Keratinocyte (primary cell): Measurements from ENCODE around the gene LRRC52. TPM values are rescaled to one million over a fixed set of nuclear protein-coding genes. Genes with fewer than 3 reads are reported as not detected.

ENCODE experiments used
- DNase-seq: peaks from one replicate; pipeline ENCODE4 v3.0.0-alpha.2; 2011; ENCODE audit warnings: low read depth, missing footprints, low spot score
- FAIRE-seq: peaks from 2 replicates; lab custom pipeline; 2011; peaks lifted over from hg19 to GRCh38; lab: Jason Lieb, UNC
- H2AFZ ChIP-seq: 2 replicates; pipeline ENCODE4 v1.6.0; 2012; ENCODE audit warnings: low read length, control low read depth, inconsistent platforms; ENCODE audit not compliant: control insufficient read depth
- H3K27ac ChIP-seq: 2 replicates; pipeline ENCODE4 v1.5.1; 2011; ENCODE audit warnings: low read length; ENCODE audit not compliant: control insufficient read depth, insufficient read depth
- H3K27me3 ChIP-seq: 3 replicates; pipeline ENCODE4 v1.6.0; 2011; ENCODE audit warnings: low read length; ENCODE audit not compliant: control insufficient read depth, insufficient read depth; ENCODE audit errors: extremely low read depth
- H3K36me3 ChIP-seq, 2 experiments: 2 replicates in 1 of 2; 3 replicates in 1 of 2; pipeline ENCODE4 v1.5.1; 2011; ENCODE audit warnings: low read length in 2 of 2, mild to moderate bottlenecking in 1 of 2; ENCODE audit not compliant: control insufficient read depth in 2 of 2, insufficient read depth in 2 of 2; ENCODE audit errors: extremely low read depth in 1 of 2
- H3K4me1 ChIP-seq: 3 replicates; pipeline ENCODE4 v1.5.1; 2011; ENCODE audit warnings: low read length; ENCODE audit not compliant: control insufficient read depth, insufficient read depth; ENCODE audit errors: extremely low read depth
- H3K4me2 ChIP-seq: 3 replicates; pipeline ENCODE4 v1.6.0; 2011; ENCODE audit warnings: low read depth, low read length; ENCODE audit not compliant: control insufficient read depth, insufficient read depth; ENCODE audit errors: extremely low read depth
- H3K4me3 ChIP-seq, 3 experiments: fragments of 200-600 bp in 1 of 3; sonication (generic) in 1 of 3; 2 replicates in 2 of 3; 3 replicates in 1 of 3; pipeline ENCODE4 v1.5.1; 2011 to 2016; ENCODE audit warnings: low read length in 3 of 3, mild to moderate bottlenecking in 3 of 3, control low read depth in 2 of 3, inconsistent platforms in 1 of 3, low read depth in 1 of 3, mixed read lengths in 1 of 3, mixed run types in 1 of 3, moderate library complexity in 1 of 3; ENCODE audit not compliant: control insufficient read depth in 2 of 3, insufficient read depth in 2 of 3; ENCODE audit errors: extremely low read depth in 1 of 3
- H3K79me2 ChIP-seq: 2 replicates; pipeline ENCODE4 v1.6.0; 2012; ENCODE audit warnings: low read length; ENCODE audit not compliant: control insufficient read depth, insufficient read depth
- H3K9ac ChIP-seq: 3 replicates; pipeline ENCODE4 v1.6.0; 2011; ENCODE audit warnings: low read length; ENCODE audit not compliant: control insufficient read depth, insufficient read depth; ENCODE audit errors: extremely low read depth
- H3K9me1 ChIP-seq: 3 replicates; pipeline ENCODE4 v1.6.0; 2011; ENCODE audit warnings: low read length; ENCODE audit not compliant: control insufficient read depth, insufficient read depth; ENCODE audit errors: extremely low read depth
- H3K9me3 ChIP-seq: 2 replicates; pipeline ENCODE4 v1.5.1; 2012; ENCODE audit warnings: low read depth, low read length; ENCODE audit not compliant: control insufficient read depth
- H4K20me1 ChIP-seq: 3 replicates; pipeline ENCODE4 v1.6.0; 2011; ENCODE audit warnings: low read length; ENCODE audit not compliant: control insufficient read depth, insufficient read depth; ENCODE audit errors: extremely low read depth
- CTCF ChIP-seq, 3 experiments: IDR thresholded peaks in 1 of 3; conservative IDR thresholded peaks in 1 of 3; optimal IDR thresholded peaks in 1 of 3; 2 replicates in 2 of 3; 3 replicates in 1 of 3; pipeline versions ENCODE3 to v1.5.1; 2011; ENCODE audit warnings: low read length in 3 of 3, mild to moderate bottlenecking in 3 of 3, moderate library complexity in 2 of 3, control low read depth in 1 of 3, inconsistent platforms in 1 of 3; ENCODE audit not compliant: insufficient read depth in 2 of 3; ENCODE audit errors: extremely low read depth in 1 of 3
- EZH2 ChIP-seq: IDR thresholded peaks from one replicate; pipeline ENCODE4 v1.6.1; 2012; ENCODE audit warnings: inconsistent platforms, mild to moderate bottlenecking, low read length, moderate library complexity
- dilution Hi-C: fragments of 300-500 bp; cut with MboI; formaldehyde crosslinking; loops from one replicate; pipeline ENCODE4 v1.7.0; 2020; ENCODE audit warnings: low sequenced_read_pairs; ENCODE audit not compliant: extremely low pct_ligation_motif_present
- polyA plus RNA-seq, 5 experiments: library from polyadenylated mRNA; depleted of rRNA in 3 of 5; stranded (reverse) in 3 of 5; stranded (forward) in 1 of 5; unstranded in 1 of 5; fragments of >200 nt; gene quantifications; 1 replicate in 1 of 5; 2 replicates in 3 of 5; 3 replicates in 1 of 5; pipeline versions ENCODE4 v1.2.1 to v1.2.3, GENCODE V29; 2011 to 2012; ENCODE audit warnings: missing spikeins in 2 of 5, low read depth in 1 of 5, low replicate concordance in 1 of 5

Gene LRRC52
- polyA plus RNA-seq, 1 donor (not counting 4 experiments of a cell fraction or from before 2014, with no cell fraction given), result not detected

GRCh38 chr1:165516469-165516868 is 27.3 kb upstream of the LRRC52 start:
- Histone ChIP-seq H2AFZ (no peak overlapping the region), H3K9ac (no peak overlapping the region), H3K4me2 (no peak overlapping the region), H3K36me3 (no peaks in the 10 kb centered on the region), H3K4me3 (no peak overlapping the region), H3K4me1 (no peaks in the 10 kb centered on the region), H3K27me3 (no peaks in the 10 kb centered on the region), H3K79me2 (no peaks in the 10 kb centered on the region), H3K9me3 (no peaks in the 10 kb centered on the region), H4K20me1 (no peaks in the 10 kb centered on the region), H3K27ac (no peak overlapping the region), H3K9me1 (no peaks in the 10 kb centered on the region)
- TF ChIP-seq CTCF (optimal IDR thresholded peaks at IDR 0.05 in 1 of 3, IDR thresholded peaks at IDR 0.05 in 1 of 3, conservative IDR thresholded peaks at IDR 0.05 in 1 of 3; ENCODE audit: extremely low read depth in 1 of 3, insufficient read depth in 2 of 3, low read length in 3 of 3) (no peak), EZH2 (no peak)
- dilution Hi-C loops, result no loop called here
- FAIRE-seq (no peak), DNase-seq (no peak)

- Histone ChIP-seq H3K9ac (no peak overlapping the region), H3K9me3 (no peaks in the 10 kb centered on the region), H2AFZ (no peak overlapping the region), H3K36me3 (no peaks in the 10 kb centered on the region), H4K20me1 (no peaks in the 10 kb centered on the region), H3K4me3 (no peak overlapping the region), H3K9me1 (no peaks in the 10 kb centered on the region), H3K27me3 (no peaks in the 10 kb centered on the region), H3K4me1 (no peaks in the 10 kb centered on the region), H3K27ac (no peak overlapping the region), H3K79me2 (no peaks in the 10 kb centered on the region), H3K4me2 (no peak overlapping the region)
- TF ChIP-seq CTCF (optimal IDR thresholded peaks at IDR 0.05 in 1 of 3, IDR thresholded peaks at IDR 0.05 in 1 of 3, conservative IDR thresholded peaks at IDR 0.05 in 1 of 3; ENCODE audit: extremely low read depth in 1 of 3, insufficient read depth in 2 of 3, low read length in 3 of 3) (no peak), EZH2 (no peak)
- no peak for FAIRE-seq
- no peak for DNase-seq
- dilution Hi-C loops, result no loop called here
These were observed 23.2 kb upstream of the LRRC52 start for GRCh38 chr1:165520646-165521045.
